ENCODE measurements around the gene NFYC.

NFYC gene

GRCh38 chr1:40684669-40685068 is 6.8 kb upstream of the NFYC start:
- no peaks in the 10 kb centered on the region for H3K27me3 ChIP-seq (replicated peaks; ENCODE audit: control insufficient read depth, insufficient read depth, low read length)
- no peak overlapping the region for H3K4me3 ChIP-seq (replicated peaks; ENCODE audit: low read depth, low read length)
- no peak for DNase-seq (ENCODE audit: extremely low read depth, insufficient read length)
- no peak for TF ChIP-seq CTCF (IDR thresholded peaks at IDR 0.05; ENCODE audit: insufficient read depth, low read length, poor library complexity, severe bottlenecking)
- no peaks in the 10 kb centered on the region; the same call in 1 of the 2 replicates for H3K36me3 ChIP-seq (ENCODE audit: control insufficient read depth, insufficient read depth, low read length)

- TF ChIP-seq CTCF (IDR thresholded peaks at IDR 0.05; ENCODE audit: insufficient read depth, low read length, poor library complexity, severe bottlenecking): no peak
- H3K4me3 ChIP-seq (replicated peaks; ENCODE audit: low read depth, low read length): no peak overlapping the region
- H3K36me3 ChIP-seq (ENCODE audit: control insufficient read depth, insufficient read depth, low read length): no peaks in the 10 kb centered on the region; the same call in 1 of the 2 replicates
- no peaks in the 10 kb centered on the region for H3K27me3 ChIP-seq (replicated peaks; ENCODE audit: control insufficient read depth, insufficient read depth, low read length)
- DNase-seq (ENCODE audit: extremely low read depth, insufficient read length): no peak
Measured at GRCh38 chr1:40687059-40687458, 4.4 kb upstream of the NFYC start.

GRCh38 chr1:40687661-40688060 is 3.8 kb upstream of the NFYC start:
- Histone ChIP-seq H3K4me3 (replicated peaks; ENCODE audit: low read depth, low read length) (no peak overlapping the region), H3K36me3 (ENCODE audit: control insufficient read depth, insufficient read depth, low read length) (no peaks in the 10 kb centered on the region; the same call in 1 of the 2 replicates), H3K27me3 (replicated peaks; ENCODE audit: control insufficient read depth, insufficient read depth, low read length) (no peaks in the 10 kb centered on the region)
- no peak for TF ChIP-seq CTCF (IDR thresholded peaks at IDR 0.05; ENCODE audit: insufficient read depth, low read length, poor library complexity, severe bottlenecking)
- DNase-seq (ENCODE audit: extremely low read depth, insufficient read length): no peak

GRCh38 chr1:40689737-40690136 is 1.8 kb upstream of the NFYC start:
- no peak overlapping the region for H3K4me3 ChIP-seq (replicated peaks; ENCODE audit: low read depth, low read length)
- TF ChIP-seq CTCF (IDR thresholded peaks at IDR 0.05; ENCODE audit: insufficient read depth, low read length, poor library complexity, severe bottlenecking): no peak
- DNase-seq (ENCODE audit: extremely low read depth, insufficient read length): no peak
- H3K36me3 ChIP-seq (ENCODE audit: control insufficient read depth, insufficient read depth, low read length): no peaks in the 10 kb centered on the region; the same call in 1 of the 2 replicates
- H3K27me3 ChIP-seq (replicated peaks; ENCODE audit: control insufficient read depth, insufficient read depth, low read length): no peaks in the 10 kb centered on the region

GRCh38 chr1:40690771-40691537 is 550 bp upstream of the NFYC start:
- Histone ChIP-seq H3K4me3 (replicated peaks; ENCODE audit: low read depth, low read length) (peak overlapping the region; percentile 81), H3K27me3 (replicated peaks; ENCODE audit: control insufficient read depth, insufficient read depth, low read length) (no peaks in the 10 kb centered on the region), H3K36me3 (ENCODE audit: control insufficient read depth, insufficient read depth, low read length) (no peaks in the 10 kb centered on the region)
- DNase-seq (ENCODE audit: extremely low read depth, insufficient read length): no peak
- no peak for TF ChIP-seq CTCF (IDR thresholded peaks at IDR 0.05; ENCODE audit: insufficient read depth, low read length, poor library complexity, severe bottlenecking)
